Kidney tubule cell (primary cell): ENCODE results near the gene ACOT12.

Experiments used
- DNase-seq: peaks from one replicate; pipeline ENCODE4 v3.0.0-alpha.2; 2018; ENCODE audit warnings: low spot score

Gene ACOT12

DNA sequence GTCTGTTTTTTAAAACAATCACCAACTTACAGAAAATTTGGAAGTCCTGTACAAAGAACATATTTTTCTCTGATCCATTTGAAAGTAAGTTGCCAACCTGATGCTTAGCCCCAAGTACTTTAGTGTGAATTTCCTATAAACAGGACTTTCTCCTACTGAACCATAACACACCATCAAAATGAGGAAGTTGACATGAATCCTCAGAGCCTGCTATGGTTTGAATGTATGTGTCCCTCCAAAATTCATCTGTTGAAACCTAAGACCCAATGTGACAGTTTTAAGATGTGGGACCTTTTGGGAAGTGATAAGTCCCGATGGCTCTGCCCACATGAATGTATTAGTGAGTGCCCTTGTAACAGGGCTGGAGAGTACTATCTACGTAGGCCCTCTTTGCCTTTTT is 6.4 kb upstream of the ACOT12 start:
- DNase-seq: no peak

DNA sequence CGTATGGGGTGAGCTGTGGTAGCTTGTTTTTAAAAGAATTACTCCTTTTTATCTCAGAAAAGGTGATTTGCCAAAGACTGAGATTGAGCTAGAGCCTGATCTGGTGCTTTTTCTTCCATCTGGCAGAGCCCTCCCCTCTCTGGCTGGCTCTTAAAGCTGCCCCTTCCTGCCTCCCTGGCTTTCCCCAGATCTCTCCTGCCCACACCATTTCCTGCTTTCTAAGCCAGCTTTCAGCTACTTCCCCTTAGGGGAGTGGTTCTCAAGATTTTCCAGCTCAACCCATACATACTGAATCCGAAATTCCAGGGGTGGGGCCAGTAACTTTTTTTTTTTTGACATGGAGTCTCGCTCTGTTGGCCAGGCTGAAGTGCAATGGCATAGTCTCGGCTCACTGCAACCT is 4.8 kb upstream of the ACOT12 start:
- no peak for DNase-seq

DNA sequence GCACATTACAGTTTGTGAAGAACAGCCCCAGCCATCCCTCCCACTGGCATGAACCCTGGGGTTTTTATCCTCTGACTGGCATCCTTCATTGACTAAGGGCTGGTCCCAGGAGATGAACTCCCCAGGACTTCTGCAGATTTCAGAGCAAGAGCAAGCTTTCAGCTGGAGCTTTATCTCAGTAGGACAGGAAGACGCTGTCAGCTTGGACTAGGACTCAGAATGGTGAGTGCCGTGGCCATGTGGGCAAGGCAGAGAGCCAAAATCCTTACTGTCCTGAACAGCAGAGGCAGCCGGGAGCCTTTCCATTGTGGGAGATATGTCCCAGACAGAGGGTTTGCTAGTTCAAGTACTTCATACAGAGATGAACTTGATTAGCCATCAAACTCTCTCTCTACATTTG is 3.2 kb upstream of the ACOT12 start:
- DNase-seq: no peak

DNA sequence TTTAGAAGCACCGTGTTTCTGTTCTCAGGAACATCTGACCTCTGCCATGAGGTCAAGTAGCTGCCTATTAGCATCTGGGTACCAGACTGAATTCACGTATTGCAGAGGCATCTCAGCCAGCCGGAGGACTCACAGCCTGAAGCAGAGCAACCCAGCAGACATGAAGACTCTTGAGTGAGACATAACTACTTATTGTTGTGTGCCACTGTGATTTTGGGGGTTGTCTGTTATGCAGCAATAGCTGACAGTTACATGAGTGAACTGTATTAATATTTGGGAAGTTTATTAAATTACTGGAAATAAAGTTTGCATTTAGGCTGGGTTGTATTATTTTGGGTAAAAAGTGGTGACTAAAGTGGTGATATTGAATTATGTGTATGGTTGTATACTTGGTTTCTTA is 1.3 kb upstream of the ACOT12 start:
- no peak for DNase-seq

DNA sequence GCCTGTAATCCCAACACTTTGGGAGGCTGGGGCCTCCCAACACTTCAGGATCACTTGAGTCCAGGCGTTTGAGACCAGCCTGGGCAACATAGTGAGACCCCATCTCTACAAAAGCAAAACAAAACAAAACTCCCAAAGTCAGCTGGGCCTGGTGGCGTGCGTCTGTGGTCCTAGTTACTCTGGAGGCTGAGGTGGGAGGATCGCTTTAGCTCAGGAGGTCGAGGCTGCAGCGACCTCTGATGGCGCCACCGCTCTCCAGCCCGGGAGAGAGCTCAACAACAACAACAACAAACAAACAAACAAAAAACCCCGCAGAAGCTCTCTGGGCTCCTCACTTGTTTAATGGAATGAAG is 528 bp downstream of the ACOT12 start:
- no peak for DNase-seq

- DNase-seq: no peak
Observed at GRCh38 chr5:81389025-81389424, 4.9 kb downstream of the ACOT12 start.

DNA sequence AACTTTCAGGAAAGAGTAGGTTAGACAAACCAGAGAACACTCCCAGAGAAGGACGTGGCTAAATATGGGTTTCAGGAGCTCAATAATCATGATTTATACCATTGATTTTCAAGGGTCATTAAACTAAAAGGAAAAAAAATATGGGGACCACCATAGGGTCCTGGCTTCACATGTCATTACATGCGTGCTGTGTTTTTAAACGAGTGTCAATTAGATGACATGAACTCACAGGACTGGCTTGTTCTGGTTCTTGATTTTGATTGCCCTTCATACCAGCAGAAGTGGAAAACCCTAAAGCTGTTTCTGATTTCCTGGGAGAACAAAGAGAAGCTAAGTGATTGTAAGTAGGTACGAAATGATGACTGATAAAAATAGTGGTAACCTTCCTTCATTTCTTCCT is 5.8 kb downstream of the ACOT12 start:
- no peak for DNase-seq

DNA sequence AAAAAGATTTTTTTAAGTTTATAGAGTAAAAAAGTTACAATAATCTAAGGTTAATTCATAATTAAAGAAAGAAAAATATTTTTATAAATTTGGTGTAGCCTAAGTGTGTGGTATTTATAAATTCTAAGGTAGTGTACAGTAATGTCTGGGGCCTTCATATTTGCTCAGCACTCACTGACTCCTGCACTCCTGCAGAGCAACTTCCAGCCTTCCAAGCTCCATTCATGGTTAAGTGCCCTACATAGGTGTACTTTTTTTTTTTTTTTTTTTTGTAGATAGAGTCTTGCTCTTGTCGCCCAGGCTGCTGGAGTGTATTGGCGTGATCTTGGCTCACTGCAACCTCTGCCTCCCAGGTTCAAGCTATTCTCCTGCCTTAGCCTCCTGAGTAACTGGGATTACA is 10.1 kb downstream of the ACOT12 start:
- no peak for DNase-seq

GRCh38 chr5:81371354-81371876 is 22.5 kb downstream of the ACOT12 start:
- DNase-seq: no peak

DNA sequence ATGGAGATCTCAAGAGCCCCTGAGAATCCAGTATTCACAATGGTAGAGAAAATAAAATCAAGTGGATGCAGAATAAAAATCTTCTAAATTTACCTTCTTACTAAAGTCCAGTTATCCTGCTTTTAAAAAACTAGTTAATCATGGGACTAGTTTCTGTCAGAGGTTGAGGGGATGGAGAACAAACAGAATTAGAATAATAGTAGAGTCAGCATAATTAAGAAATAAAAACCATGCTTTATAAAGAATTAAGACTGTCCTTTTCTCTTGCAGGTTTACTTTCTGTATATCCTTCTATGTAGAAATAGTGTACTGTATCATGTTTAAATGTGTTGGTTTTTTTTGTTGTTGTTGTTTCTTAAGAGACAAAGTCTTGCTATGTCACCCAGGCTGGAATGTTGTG is 23.0 kb downstream of the ACOT12 start:
- DNase-seq: no peak

GRCh38 chr5:81365541-81365940 is 28.4 kb downstream of the ACOT12 start:
- DNase-seq: no peak

GRCh38 chr5:81363093-81363871 is 30.7 kb downstream of the ACOT12 start:
- peak; percentile 28 for DNase-seq

GRCh38 chr5:81361600-81361999 is 32.3 kb downstream of the ACOT12 start:
- peak; percentile 25 for DNase-seq

- DNase-seq: no peak
Observed at GRCh38 chr5:81360640-81361039, 33.3 kb downstream of the ACOT12 start.

DNA sequence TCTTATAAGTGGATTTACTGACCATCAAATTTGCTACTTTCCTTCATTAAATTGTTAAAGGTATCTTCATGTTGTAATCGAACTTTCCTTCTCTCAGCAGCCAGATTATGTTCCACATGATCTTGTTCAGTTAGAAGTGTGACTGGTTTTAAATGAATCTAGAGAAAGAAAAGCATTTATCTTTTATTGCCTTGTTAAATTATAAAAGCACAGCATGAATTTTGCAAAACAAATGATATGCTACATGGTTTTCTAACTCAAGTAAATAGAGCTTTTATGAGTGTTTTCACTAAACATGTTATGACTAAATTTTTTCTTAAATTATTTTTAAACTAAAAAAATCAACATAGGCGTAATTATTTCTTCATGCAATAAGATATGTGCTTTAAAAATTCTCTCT is 34.1 kb downstream of the ACOT12 start:
- DNase-seq: no peak

GRCh38 chr5:81359108-81359507 is 34.8 kb downstream of the ACOT12 start:
- DNase-seq: peak; percentile 37

DNA sequence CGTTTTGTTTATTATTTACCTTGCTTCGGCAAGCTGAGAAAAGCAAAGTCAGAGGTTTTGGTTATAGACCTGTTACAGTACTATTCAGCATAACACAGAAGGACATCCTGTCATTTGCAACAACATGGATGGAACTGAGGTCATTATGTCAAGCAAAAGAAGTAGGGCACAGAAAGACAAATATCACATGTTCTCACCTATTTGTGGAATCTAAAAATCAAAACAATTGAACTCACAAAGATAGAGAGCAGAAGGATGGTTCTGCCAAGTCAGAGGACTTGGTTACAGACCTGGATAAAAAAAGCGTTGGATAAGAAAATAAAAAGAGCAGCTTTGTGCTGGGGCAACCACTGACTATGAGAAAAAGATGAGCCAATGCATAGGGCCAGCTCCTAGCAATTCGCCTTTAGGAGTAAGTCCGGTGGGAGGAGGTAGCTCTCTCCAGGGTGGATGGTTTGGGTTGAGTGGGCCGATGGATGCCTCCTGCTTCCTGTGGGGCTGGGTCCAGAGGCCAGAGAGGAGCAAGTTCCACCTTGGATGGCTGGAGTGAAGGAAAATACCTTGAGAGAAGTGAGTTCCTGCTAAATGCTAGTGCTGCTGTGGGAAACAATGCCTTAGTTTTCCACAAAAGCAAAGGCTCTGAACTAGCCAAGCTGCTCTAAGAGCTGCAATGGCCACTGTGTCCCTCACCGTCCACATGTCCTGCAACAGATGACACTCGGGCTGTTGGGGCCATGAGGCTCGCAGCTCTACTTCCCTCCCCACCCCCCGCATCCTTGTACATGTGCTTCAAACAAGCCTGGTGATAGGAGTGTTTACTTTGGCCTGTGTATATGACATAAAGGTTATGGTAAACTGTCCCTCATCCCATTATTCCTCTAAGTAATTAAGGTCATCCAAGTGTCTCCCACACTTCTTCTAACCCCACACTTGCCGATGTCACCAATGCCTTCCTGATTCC is 38.4 kb downstream of the ACOT12 start:
- no peak for DNase-seq

GRCh38 chr5:81354093-81354492 is 39.8 kb downstream of the ACOT12 start:
- no peak for DNase-seq

DNA sequence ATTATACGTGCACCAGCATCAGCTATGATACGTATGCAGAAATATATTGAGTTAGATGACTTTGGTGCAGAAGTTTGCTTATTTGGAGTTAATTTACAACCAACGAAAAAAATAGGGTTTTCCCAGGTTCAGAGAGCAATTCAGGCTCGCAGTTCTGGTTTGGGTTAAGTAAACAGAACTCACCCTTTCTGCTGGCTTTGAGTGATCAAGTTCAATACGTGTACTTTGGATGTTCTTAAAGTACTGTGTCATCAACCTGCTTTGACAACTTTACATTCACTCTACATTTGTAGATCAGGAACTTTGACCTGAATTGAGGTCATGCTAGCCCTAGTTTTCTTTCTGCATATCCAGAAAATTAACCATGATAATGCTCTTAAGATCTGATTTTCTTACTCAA is 40.7 kb downstream of the ACOT12 start:
- no peak for DNase-seq

DNA sequence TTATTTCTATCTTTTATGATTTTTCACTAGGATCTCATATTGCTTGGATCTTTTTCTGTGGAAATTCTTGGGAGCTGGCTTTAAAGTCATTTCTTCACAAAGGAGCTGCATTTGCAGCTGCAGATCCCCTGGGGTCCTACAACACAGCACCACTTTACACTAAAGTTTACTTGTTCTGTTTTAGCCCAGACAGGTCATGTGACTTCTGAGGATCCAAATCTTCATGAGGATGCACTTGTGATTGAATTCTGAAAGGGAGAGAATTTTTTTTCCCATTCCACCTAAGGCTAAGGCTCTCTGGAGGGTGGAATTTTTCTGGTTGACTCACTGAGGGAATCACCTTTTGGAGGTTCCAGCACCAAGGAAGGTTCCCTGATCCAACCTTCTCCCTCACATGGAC is 43.4 kb downstream of the ACOT12 start:
- DNase-seq: no peak

DNA sequence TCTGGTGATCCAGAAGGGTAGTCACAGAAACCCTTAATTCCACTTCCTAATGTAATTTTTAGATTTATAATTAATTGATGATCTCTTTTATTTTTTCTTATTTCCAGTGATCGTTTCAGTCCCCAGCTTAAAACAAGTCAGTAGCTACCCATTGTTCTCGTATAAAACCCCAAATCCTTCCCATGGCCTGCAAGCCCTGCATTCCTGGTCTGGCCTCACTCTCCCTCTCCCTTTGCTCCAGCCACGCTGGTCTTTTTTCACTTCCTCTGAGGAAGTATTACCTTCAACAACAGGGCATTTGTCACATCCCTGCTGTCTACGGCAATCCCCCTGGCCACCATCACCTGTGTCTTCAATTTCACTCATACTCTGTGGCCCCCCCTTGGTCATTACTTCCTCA is 44.8 kb downstream of the ACOT12 start:
- no peak for DNase-seq

DNA sequence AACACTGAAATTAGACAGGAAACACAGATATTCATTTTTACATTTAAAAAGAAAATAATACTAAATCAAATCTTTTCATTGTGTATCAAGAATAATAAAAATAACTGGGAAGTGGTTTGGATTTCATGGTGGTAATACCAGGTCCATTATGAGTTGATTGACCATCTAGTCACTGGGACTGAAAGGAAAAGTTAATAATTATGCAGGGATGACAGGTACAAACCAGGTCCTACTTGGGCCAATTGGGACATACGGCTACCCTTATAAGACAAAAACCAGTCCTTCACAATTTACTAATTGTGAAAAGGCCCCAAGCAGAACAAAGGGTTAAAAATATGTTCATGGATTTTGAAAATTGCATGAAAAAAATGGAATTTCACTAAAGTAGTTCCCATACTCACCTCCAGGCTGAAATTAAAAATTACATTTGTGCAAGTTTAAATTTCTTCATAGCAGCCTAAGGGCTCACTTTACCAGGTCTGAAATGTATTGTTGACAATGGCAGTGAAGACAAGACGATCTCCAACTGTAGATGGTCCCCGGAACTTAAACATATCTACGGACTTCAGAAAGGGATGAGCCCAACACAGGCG is 48.4 kb downstream of the ACOT12 start:
- DNase-seq: no peak

GRCh38 chr5:81344736-81345135 is 49.2 kb downstream of the ACOT12 start:
- DNase-seq: no peak
